HG03066 (cell line): Measurements from ENCODE around the gene SLC22A15.

Source experiments
- ATAC-seq: cut with Tn5 transposase; IDR thresholded peaks from one replicate; pipeline ENCODE4 v1.9.1; 2021; ENCODE audit warnings: low read depth; ENCODE audit not compliant: unreplicated experiment

SLC22A15 gene

DNA sequence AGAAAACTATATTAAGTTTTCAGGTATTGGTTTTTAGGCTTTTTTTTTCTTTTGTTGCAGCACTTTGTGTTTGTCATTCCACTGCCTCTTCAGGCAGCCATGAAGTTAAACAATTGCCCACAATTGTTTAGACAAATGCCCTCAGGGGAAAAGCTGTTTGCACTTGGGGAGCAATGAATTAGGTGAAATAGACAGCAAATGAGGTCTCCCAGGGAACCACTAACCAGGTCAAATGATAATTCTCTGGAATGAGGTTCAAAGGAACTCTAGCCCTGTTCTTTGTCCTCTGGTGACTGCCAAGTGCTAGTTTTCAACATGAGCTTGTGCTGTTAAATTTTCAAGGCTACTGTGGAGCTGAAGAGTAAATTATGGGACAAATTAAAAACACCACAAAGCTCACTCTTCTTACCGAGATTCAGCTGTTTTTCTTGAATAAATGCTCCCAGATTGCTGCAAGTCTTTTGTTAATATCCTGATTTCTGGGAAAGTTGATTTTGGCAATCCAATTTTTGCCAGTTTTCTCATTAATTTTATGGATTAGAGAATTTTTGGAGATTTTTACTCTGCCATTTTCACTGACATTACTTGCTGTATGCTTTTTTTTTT lies 119.8 kb downstream of the SLC22A15 start:
- ATAC-seq, result no peak

DNA sequence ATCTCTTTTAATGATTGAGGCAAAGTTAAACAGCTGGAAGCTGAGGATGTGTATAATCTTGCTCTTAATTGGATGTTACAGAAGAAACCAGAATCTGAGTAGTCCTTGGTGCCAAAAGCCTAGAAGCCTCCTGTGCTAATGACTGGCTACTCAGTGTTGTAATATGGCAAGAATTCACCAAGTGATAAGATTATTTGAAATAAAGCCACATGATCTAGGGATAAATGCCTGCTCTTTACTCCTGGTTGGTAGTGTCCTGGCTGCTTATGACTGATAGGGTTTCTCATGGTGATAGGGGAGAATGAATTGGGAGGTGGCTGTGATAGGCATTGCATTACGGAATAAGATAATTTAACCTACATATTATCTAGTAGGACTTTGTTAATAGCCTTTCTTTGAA lies 121.3 kb downstream of the SLC22A15 start:
- ATAC-seq, result no peak

DNA sequence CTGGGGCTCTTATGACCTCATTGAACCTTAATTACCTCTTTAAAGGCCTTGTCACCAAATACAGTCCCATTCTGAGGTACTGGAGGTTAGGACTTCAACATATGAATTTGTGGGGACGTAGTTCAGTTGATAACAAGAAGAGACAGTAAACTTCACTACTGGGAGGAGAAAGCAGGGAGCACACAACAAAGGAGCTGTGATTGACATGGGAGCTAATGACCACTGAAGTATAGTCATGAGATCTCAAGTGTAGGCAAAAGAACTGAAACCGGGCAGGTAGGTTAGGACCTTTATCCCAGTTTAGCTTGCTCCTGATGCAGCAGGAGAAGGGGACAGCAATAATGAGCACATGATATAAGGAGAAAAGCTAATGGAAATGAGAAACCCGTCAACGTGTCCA lies 123.1 kb downstream of the SLC22A15 start:
- no peak for ATAC-seq

DNA sequence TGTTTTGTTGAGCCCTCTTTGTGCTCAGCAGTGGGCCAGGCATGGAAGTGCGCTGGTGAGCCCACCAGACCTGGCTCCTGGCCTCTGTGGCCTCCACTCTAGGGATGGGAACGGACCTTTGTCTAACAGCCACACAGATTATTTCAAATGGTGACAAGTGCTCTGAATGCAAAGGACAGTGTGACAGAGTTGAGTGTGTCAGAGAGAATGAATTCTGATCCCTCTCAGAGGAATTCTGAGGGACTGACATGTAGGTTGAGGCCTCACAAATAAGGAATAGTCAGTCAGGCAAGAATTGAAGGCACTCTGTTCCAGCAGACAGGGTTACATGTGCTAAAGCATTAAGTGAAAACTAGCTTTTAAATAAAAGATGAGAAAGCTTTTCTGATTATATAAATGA lies 123.6 kb downstream of the SLC22A15 start:
- ATAC-seq, result no peak

DNA sequence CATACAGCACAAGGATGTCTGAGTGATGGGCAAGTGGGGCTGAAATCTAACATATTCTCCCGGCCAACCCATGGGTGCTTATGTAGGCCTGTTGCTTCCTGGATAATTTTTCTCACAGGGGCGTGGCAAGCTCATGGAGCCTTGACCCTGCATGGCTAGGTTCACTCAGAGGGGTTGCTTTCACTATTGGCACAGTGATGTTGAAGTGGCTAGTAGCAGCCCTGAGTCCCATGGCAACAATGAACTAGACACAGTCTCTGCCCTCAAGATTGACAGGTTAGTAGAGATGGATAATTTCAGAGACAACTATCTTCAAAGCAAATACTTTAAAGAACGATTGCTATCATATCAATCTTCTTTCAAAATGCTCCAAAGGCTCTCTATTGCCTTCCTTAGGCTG lies 128.4 kb downstream of the SLC22A15 start:
- no peak for ATAC-seq

DNA sequence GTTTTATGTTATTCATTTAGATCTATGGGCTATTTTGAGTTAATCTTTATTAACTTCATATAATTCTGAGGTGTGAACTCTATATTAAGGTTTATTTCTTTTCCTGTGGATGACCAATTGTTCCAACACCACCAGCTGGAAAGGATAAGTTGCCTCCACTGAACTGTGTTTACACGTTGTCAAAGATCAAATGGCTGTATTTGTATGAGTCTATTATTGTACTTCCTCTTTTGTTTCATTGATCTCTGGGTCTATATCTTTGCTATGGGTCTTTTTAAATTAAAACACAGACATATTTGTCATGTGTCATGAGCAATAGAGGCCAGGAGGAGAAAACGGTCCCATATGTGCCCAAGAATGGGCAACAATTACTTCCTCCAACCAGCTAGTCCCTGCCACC lies 129.7 kb downstream of the SLC22A15 start:
- no peak for ATAC-seq

DNA sequence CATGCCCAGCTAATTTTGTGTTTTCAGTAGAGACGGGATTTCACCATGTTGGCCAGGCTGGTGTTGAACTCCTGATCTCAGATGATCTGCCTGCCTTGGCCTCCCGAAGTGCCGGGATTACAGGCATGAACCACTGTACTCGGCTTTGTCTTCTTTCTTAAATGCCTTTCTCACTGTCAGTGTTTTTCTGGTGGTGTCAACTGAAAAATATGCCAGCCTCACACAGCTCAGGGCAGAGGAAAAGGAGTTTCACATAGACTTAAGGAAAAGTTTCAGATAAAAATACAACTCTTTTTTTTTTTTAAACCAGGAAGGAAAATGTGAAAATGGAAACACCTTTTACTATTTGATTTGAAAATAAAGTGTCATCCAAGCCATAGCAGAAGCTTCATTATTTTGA lies 130.3 kb downstream of the SLC22A15 start:
- ATAC-seq, result no peak

DNA sequence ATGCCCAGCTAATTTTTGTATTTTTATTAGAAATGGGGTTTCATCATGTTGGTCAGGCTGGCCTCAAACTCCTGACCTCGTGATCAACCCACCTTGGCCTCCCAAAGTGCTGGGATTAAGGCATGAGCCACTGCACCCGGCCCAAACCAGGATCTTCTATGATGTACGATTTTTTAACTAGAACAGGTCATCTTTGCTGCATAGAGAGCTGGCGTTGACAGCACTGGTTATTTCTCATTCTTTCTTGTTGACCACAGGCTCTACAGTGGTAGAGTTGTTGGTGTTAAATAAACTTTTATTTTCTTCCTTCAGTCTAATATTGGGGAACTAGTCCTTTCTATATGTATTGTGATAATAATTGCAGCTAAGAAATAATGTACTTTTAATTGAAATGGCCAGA lies 131.1 kb downstream of the SLC22A15 start:
- ATAC-seq, result no peak

DNA sequence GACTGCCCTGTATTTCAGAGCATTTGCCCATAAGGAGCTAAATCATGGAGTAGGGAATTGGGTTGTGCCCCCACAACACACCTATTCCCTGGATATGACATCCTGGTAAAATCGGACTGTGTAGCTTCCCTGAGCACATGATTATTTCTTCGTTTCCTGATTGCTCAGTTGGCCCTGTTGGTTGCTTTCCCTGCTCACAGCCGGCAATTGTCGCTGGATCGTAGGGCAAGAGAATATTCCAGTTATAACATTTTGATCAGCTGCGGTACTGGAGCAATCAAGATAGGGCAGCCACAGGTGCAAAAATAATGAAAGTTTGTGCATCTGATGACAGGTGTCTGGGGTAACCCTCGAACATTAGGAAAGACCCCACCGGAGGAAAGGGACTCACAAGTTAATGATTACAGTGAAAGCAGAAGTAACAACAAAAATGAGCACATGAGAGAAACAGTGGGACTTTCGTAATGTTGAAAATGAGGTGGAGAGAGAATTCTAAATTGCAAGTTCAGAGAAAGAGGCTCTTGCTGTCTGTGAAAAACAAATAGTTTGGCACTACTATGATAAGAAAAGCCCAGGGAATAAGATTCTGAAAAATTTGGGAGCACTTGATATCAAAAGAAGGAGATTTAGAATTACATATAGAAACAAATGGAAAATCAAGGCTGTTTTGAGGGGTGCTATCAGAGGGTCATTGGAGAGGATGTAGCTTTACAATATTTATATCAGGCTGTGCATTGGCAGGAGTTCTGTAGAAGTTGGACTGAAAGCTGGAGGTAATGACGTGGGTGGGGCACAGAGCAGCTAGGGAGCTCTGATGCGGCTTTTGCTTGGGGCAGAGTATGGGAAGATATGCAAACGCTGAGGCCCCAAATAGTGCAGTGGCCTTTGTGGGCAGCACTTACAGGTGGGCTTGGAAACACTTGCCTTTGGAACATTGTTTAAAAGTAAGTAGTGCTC lies 134.5 kb downstream of the SLC22A15 start, which contains the start of gene MAB21L3:
TSS of gene MAB21L3 (plus strand) at position 833 of the 957 bp plus-strand sequence. CDS start 1,217 bp downstream, outside the sequence.
- peak; percentile 72 for ATAC-seq

DNA sequence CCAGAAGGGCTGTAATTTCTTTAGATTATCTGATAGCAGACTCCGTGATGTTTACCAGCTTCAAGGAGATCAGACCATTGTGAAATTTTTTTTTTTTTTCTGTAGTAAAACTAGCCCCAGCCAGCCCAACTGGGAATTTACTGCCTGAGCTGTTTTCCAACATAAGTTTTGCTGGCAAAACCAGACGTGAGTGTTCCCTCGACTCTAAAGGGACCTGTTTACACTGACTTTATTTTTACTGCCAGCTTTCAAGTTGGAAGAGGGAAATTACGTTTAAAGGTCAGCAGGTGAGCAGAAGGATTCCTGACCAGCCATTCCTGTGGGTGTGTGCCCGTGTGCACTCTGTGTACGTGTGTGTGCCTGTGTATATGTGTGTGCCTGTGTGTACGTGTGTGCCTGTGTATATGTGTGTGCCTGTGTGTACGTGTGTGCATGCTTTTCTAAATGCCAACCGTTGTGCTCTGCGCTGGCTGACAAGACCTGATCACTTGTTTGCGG lies 135.3 kb downstream of the SLC22A15 start:
- ATAC-seq, result no peak

DNA sequence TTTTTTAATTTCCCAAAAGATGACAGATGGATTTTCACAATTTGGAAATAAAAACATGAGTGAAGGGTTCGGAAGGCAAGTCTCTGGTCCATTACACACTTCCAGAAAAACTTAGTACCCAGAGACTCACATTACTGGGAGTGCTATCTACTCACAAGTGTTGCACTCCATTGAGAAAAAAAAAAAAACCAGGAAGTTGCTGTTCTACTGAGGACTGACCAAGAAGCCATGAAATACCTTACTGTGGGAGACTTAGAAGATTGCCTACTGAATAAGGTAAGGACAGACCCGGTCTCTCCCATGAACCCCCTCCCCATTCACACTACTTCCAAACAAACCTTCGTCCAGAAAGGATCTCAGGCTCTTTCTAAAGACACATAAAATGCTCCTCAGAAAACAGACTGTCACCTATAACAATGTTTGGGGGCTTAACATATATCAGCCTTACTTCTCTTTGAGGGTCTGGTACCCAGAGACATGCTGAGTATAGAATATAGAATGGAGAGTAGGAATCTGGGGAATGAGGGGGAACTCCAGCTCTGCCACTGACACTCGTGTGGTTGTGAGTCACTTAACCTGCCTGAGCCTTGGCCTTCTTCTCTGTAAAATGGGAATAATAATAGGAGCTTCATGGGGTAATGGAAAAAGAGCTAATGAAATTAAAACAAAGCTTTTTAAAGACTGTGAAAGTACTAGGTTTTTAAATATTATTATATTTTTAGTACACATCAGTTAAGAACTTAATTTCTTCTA lies 136.3 kb downstream of the SLC22A15 start:
- ATAC-seq, result no peak

DNA sequence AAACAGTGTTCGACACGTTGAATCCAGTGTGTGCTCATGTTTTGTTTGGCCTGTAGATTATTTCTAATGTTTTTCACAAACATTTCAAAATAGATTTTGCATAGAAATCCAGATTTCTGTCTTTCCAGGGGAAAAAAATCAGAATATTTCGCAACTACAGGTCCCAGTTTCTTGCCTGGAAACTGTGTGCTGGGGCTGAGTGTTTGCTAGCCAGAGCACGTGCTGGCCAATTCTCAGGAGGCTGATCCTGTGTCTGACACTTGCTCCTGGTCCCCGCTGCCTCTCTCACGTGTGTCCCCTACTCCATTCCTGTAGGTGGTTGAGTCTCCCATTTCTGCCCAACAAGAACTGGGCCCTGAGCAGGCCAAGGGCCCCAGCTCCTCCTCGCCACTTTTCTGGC lies 137.3 kb downstream of the SLC22A15 start:
- ATAC-seq, result no peak

DNA sequence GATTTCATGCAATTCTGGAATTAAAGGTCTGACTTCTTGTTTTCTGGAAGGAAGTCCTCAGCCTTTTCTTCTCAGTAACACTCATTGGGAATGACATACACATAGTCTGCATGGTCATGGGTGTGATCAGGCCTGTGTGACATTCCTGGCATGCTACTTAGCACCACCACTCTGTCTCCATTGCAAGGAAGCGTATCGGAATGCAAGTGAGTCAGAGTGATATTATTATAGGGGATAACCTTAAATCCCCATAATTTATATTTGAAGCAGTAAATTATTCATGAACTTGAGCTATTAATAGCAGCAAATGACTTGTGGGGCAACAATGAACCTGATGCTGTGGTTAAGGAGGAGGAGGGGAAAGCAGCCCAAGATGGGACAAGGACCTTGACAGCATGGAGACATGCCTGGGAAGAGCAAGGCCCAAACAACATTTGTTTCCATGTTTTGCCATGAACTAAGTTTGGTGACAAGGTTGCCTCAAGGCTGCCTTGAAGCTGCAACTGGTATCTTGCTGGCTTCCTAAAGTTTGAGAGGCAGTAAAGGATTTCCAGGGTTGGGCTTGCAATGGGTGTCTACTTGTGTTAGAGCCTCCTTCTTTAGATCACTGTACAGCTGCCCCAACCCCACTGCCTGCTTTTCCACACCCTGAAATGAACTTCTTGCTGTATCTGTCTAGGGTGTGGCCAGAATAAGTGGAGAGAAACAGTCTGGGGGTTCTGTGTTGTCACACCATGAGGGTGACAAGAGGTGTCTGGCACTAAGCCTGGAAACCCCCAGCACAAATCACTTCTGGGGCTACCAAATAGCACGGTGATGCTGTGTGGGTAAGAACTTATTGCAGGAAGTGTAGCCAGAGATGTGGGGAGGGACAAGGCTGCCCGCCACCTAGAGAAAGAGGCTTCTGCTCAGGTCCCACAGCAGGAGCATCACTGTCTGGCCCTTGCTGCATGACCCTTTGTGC lies 139.4 kb downstream of the SLC22A15 start:
- no peak for ATAC-seq

DNA sequence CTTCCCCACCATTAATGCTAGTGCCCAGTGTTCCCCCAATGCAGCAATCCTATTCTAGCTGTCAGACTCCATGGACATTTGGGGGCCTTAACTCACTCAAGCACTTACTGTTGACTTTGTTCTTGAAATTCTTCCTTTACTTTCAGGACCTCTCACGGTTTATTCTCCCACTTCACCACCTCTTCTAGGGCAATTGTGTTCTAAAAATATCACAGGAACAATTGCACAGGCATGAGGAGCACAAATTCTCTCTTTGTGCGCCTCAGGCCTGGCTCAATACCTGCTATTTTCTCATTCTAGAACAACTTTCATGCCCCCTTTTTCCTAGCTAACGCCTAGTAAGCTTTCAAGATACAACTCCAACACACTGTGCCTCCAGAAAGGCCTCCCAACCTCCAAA lies 142.2 kb downstream of the SLC22A15 start:
- no peak for ATAC-seq
